Stimulated activated CD4-positive, alpha-beta T cell treated with anti-CD3 and anti-CD28 coated beads, Interleukin-1b, Interleukin-23, amount 100 ng/mL, for 48 hours (primary cell): ENCODE data around the gene KCNG1.

Source experiments
- DNase-seq: peaks from one replicate; pipeline ENCODE4 v3.0.0-alpha.2; 2020

Gene KCNG1

GRCh38 chr20:51034988-51035656 lies 12.2 kb upstream of the KCNG1 start:
- no peak for DNase-seq

DNA sequence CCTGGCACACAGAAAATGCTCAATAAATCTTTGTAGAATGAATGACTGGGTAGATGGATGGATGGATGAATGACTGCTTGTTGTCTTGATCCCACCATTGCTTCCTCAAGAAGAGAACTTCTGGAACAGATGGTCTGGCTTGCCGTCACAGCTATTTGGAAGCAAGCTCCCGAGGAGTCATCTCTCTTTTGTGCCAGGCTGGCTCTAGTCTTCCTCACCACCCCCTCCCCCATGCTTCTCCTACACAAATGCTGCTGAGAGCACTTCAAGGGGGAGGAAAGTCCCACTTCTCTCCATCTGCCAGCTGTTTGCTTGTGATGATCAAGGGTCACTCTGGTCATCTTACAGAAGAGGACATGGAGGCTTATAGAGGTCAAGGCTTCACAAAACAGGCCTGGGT lies 11.6 kb upstream of the KCNG1 start:
- DNase-seq = no peak

DNA sequence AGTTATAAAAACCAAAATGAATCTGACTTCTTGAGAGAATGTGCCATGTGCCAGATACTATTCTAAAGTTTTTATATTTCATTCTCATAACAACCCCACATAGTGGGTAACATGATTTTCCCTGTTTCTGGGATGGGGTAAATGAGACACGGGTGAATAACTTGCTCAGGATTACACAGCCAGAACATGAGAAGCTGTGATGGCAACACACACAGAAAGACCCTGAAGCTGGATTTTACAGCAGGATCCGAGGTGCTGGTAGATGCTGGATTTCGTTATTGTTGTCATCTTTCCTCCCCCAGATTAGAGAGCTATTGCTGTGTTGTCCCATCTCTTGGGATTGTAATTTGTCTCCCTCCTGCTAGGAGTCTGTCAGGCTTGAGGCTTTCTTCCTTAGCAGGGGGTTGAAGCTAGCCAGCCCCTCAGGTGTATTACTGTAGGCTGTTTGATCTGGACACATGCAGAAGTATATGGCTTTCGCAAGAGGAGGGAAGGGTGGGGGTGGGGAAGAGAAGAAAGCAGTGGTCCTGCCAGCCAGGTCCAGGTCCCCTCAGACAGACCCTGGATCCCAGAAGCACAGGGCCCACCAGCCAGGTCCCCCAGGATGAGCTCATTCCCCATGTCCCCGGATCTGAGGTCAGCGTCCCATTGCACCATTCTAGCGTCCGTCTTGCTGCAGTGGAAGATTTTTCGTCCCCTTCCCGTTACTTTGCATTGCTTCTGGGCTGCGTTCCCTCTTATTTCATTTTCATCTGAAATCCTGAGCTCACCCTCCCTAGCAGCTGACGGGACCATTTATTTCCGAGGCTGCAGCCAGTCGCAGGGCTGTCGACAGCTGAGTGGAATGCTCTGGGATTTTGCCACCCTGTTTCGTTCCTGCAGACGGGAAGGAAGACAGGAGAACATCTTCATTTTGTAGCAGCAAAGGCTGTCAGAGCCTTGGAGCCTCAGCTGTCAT lies 7.3 kb upstream of the KCNG1 start:
- no peak for DNase-seq

DNA sequence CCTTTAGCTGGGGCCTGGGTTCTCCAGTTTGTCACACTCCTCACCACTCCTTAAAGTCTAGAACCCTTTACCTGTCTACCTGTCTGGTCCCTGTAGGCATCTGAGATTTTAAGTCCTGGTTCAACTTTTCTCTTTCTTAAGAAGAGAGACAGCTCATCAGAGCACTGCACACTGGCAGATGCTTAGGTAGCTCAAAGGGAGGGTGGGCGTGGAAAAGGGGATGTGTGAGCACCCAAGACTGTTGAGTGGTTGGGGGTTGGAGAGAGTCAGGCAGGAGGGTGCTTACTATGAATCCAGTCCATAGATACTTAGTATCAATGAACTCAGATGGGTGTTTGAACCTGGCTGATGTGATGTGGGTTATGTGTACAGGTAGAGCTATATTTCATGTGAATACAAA lies 6.6 kb upstream of the KCNG1 start:
- no peak for DNase-seq

DNA sequence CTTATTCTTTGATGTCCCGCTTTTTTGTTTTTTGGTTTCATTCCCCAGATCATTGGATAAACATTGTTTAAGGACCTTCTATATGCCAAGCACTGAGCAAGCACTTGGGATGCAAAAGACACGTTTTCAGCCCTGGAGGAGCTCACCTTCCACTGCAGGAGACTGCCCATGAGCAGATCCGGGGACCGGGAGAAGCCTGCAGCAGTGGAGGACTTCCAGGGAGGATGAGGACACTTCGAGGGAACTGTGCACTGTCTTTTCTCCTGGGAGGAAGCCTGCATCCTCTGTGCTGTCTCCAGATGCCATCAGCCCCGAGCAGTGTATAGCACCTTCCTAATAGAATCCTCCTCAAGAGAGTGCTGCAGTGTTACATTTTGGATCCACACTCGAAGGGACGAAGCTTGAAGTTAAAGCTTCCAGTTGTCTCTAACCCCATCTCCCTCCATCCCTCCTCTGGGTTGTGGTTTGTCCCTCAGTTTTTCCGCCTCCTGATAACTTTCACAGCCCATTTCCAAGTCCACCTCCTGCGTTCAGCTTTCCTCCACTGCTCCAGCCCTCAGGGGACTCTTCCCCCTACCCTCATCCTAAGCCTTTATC lies 5.8 kb upstream of the KCNG1 start:
- no peak for DNase-seq

DNA sequence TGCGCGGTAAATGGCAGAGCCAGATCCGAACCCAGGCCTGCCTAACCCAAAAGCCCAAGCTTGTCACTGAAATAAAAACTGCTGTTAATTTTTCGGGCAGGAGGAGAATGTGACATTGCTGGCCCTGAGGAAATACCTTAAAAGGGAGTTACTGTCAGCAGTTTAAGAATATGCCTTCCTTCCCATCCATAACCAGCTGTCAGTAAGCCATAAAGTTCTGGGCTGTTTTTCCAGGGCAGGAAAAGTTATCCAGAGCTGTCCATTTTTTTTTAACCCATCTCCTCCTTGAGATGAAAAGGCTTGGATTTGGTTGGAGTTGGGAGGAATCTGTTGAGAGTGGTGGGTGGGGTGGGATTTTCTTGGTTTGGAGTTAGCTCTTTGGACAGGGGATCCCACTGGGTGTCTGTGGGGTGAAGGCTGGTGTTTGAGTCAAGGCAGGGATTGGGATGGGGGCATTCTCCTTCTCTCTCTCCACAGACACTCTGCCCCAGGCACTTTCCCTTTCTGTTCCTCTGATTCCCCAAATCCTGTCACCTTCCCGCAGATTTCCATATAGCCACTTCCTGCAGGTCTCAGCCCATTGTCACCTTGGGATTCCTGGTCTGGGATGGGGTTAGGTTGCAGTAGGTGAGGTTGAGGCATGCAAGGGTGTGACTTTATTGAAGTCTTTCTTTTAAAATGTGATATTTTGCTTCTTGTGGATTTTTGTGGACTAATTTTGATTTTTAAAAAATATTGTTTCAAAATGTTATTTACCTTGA lies 4.3 kb upstream of the KCNG1 start:
- DNase-seq = no peak

- DNase-seq = no peak
Measured at GRCh38 chr20:51026269-51026668, 3.4 kb upstream of the KCNG1 start.

GRCh38 chr20:51024761-51025160 lies 1.9 kb upstream of the KCNG1 start:
- DNase-seq = no peak

DNA sequence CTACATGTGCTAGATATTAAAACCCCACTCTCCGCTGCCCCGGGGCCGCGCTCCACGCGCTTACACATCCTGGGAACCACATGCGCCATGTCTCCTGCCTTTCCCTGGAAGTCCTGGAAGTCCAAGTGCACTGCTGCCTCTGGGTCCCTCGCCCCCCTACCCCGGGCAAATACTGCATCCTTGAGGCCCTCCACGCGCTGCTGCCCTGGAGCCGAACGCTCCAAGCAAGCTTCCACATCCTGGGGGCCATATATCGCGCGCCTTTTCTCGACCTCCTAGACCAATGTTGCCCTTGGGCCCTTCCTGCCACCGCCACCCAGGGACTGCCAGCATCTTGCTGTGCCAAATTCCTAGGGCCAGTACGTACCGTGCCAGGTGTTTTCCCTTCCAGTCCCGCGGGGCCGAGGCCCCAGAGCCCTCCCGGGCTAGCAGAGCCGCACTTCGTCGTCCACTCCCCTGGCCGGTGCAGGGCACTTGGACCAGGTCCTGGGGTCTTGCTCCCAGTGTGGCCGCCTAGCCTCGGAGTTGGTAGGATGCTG lies 779 bp upstream of the KCNG1 start:
- DNase-seq = no peak

DNA sequence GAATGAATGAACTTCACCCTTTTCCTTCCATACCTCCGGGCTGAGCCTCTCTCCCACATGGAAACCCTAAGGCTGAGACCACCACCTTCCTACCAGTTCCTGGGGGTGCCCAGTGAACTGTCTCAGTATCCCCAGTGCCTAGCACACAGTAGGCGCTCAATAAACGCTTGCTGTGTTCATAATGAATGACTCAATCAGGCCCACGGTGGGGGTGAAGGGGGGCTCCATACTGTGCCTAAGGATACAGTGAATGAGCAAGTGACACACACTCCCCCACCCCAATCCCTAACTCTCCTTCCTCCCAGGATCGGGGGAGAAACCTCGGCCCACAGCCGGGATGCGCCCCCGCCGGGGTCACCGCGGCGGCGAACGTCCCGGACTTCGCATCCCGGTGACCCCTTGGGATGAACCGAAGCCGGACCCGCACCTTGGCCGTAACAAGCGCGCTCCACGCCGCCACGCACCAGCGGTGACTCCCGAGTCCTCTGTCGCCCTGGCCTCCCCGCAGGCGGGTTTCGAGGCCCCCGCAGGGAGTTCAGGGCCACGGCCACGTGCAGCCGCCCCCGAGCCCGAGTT lies 592 bp downstream of the KCNG1 start:
- no peak for DNase-seq

- no peak for DNase-seq
Measured at GRCh38 chr20:51021067-51022025, 1.6 kb downstream of the KCNG1 start.

DNA sequence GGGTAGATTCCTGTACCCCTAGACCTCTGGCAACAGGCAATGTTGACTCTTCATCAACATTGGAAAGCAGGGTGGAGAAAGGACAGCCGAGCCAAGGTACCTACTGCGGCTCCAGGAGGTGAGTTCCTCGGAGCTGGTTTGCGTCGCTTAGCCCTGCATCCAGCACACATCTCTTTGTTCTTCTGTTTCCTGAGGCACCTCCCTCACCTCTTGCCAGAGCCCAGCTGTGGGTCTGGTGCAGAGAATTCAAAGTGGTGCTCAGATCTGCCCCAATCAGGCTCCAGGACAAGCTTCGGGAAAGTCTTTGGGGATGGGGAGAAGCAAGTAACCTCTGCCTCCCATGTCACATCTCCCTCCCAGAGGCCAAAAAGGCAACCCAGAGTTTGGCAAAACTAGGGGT lies 2.2 kb downstream of the KCNG1 start:
- DNase-seq = no peak

- DNase-seq = no peak
Measured at GRCh38 chr20:51019656-51020592, 3.0 kb downstream of the KCNG1 start.

- no peak for DNase-seq
Measured at GRCh38 chr20:51017251-51017650, 5.7 kb downstream of the KCNG1 start.

GRCh38 chr20:51016521-51016920 lies 6.4 kb downstream of the KCNG1 start:
- no peak for DNase-seq

DNA sequence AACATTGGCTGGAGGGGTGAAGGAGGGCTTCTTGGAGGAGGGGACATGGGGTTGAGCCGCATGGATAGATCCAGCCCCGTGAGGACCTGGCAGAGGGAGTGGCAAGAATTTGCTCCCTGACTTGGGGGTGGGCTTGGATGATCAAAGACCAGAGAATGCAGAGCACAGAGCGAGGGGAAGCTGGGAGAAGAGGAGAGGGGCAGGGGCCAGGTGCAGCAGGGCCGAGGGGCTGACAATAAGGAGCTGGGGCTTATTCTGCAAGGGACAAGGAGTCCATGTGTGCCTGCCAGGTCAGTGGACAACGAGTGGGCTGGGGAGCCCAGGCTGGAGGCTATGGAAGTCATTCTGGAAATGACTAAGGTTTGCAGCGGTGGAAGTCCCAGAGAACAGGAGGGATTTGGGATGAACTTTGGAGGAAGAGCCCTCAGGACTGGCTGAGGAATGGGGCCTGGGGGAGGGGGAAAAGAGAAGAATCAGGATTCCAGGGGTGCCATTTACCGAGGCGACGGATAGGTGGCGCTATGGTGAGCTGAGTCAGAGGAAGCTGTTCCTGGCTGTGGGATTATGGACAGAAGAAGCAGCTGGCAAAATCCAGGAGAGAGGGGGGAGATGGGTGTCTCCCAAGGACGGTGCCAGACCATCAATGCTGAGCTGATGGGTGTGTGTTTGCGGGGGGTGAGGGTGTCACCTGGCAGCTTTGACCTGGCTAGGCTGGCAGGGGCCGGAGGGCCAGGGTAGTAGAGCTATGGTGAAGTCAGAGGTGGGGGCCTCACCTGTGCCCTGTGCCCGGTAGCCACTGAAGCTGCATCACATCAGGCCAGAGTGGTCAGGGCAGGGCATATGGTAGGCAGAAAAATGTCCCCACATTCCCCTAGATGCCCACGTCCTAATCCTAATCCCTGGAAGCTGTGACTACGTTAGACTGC lies 7.8 kb downstream of the KCNG1 start:
- peak; percentile 17 for DNase-seq

DNA sequence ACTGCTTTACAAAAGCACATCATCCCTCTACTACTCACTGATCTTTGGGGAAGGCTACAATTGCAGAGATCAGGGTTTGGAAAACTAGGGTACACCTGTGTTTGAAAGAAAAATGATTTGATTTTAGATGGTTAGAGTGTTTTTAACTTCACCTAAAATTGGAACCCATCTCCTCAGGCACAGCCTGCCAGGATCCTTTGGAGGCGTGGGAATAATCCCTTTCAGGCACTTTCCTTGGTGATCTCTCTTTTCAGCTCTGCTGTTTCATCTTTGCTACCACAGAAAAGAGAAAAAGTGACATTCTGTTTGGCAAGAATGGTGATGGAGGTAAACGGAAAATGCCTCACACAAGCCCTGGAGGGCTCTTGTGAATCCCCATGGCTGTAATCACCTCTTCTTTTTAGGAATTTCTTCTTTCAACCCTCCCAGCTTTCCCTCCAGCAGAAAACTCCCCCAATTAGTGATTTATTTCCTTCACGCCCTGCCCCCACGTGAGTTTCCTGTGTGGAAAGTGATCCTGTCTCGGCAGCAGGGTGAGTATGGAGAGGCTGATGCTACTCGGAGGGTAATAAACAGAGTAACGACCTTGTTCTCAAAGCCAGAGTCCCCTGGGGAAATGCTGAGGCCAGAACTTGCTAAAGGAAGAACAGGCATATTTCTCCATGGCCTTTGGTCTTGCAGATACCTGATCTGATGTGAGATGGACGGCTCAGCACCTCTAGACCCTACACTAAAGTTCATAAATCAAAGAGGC lies 9.2 kb downstream of the KCNG1 start:
- DNase-seq = no peak

GRCh38 chr20:51012357-51012756 lies 10.6 kb downstream of the KCNG1 start:
- no peak for DNase-seq
